ENCODE data around the gene ACBD6. TPM values are rescaled to one million over a fixed set of nuclear protein-coding genes. Genes with fewer than 3 reads are reported as not detected.
A peak's percentile ranks its signal among the peaks of the same experiment; 100 is the strongest.

ACBD6 gene
- total and polyA plus RNA-seq, 9 donors: 31.0 to 56.0 (median 42.7) TPM

- no peaks in the 10 kb centered on the region for H3K36me3 ChIP-seq
- no peaks in the 10 kb centered on the region for H3K27me3 ChIP-seq
- intact Hi-C loops (cut with DNase I): no loop called here
- 87 to 91% (median 90%) methylated on average over 15 of the region's 15 CpGs for whole genome bisulfite sequencing, 3 donors
- TF ChIP-seq CTCF (IDR thresholded peaks at IDR 0.05) (no peak), EP300 (IDR thresholded peaks at IDR 0.05) (no peak), POLR2A (IDR thresholded peaks at IDR 0.05) (no peak)
- H3K27ac ChIP-seq: no peak overlapping the region
- DNase-seq: no peak
- no peaks in the 10 kb centered on the region for H3K9me3 ChIP-seq
- no peaks in the 10 kb centered on the region for H3K4me1 ChIP-seq (ENCODE audit: insufficient read depth)
- no peak overlapping the region for H3K4me3 ChIP-seq
These were observed 5.7 kb upstream of the ACBD6 start for GRCh38 chr1:180507795-180508724.

GRCh38 chr1:180505732-180506335 lies 3.5 kb upstream of the ACBD6 start:
- TF ChIP-seq CTCF (IDR thresholded peaks at IDR 0.05) (no peak), POLR2A (IDR thresholded peaks at IDR 0.05) (no peak), EP300 (IDR thresholded peaks at IDR 0.05) (no peak)
- H3K27me3 ChIP-seq: no peaks in the 10 kb centered on the region
- no peak overlapping the region for H3K4me3 ChIP-seq
- no peak for DNase-seq
- H3K27ac ChIP-seq: no peak overlapping the region
- H3K4me1 ChIP-seq (ENCODE audit: insufficient read depth): peaks cover 3% of the 10 kb centered on the region
- intact Hi-C loops (cut with DNase I): no loop called here
- H3K9me3 ChIP-seq: no peaks in the 10 kb centered on the region
- no peaks in the 10 kb centered on the region for H3K36me3 ChIP-seq
- WGBS, 3 donors: 37 to 58% (median 47%) methylated on average over 8 of the region's 8 CpGs

- no peak for TF ChIP-seq EP300 (IDR thresholded peaks at IDR 0.05)
- no peak for TF ChIP-seq CTCF (IDR thresholded peaks at IDR 0.05)
- TF ChIP-seq POLR2A (IDR thresholded peaks at IDR 0.05): no peak
- no peak for DNase-seq
- H3K4me3 ChIP-seq: no peak overlapping the region
- no peaks in the 10 kb centered on the region for H3K27me3 ChIP-seq
- peaks cover 3% of the 10 kb centered on the region for H3K4me1 ChIP-seq (ENCODE audit: insufficient read depth)
- H3K36me3 ChIP-seq: no peaks in the 10 kb centered on the region
- 92 to 94% (median 94%) methylated on average over 3 of the region's 3 CpGs for WGBS, 3 donors
- intact Hi-C loops (cut with DNase I): no loop called here
- no peak overlapping the region for H3K27ac ChIP-seq
- no peaks in the 10 kb centered on the region for H3K9me3 ChIP-seq
These were observed 1.8 kb upstream of the ACBD6 start for GRCh38 chr1:180504186-180504585.

- intact Hi-C loops (cut with DNase I): no loop called here
- H3K9me3 ChIP-seq: no peaks in the 10 kb centered on the region
These were observed 994 bp upstream of the ACBD6 start for GRCh38 chr1:180503280-180503862.

More at GRCh38 chr1:180503280-180503862, 994 bp upstream of the ACBD6 start:
- no peak for DNase-seq
- Histone ChIP-seq H3K27me3 (no peaks in the 10 kb centered on the region), H3K36me3 (no peaks in the 10 kb centered on the region), H3K4me1 (ENCODE audit: insufficient read depth) (peaks cover 3% of the 10 kb centered on the region), H3K4me3 (peak overlapping the region; percentile 75), H3K27ac (peak overlapping the region; percentile 85 to 92)
- TF ChIP-seq CTCF (IDR thresholded peaks at IDR 0.05): no peak
- 16 to 19% (median 17%) methylated on average over 8 of the region's 8 CpGs for WGBS, 3 donors
